A549 (cell line): ENCODE results near the gene NTRK1. TPM values are rescaled to one million over a fixed set of nuclear protein-coding genes. Genes with fewer than 3 reads are reported as not detected.

Experiments
- ATAC-seq, 2 experiments: fragments of 200-7000 bp in 1 of 2; fragments of >200 bp in 1 of 2; cut with Nextera tagmentation in 1 of 2; cut with Tn5 transposase in 1 of 2; 3 replicates each; pipeline versions ENCODE4 v1.8.0 to v1.9.1; 2018 to 2020; ENCODE audit warnings: mild to moderate bottlenecking in 1 of 2, moderate library complexity in 1 of 2
- CTCF ChIA-PET: fragments of 300-600 bp; sonication (Branson Sonifier 250); formaldehyde crosslinking; extraction: SDS; loops from one replicate; lab custom pipeline; 2021; ENCODE audit warnings: antibody characterized with exemption, inconsistent platforms; lab: Yijun Ruan, JAX
- POLR2A ChIA-PET: fragments of 350-600 bp; formaldehyde crosslinking; extraction: SDS; loops from one replicate; lab custom pipeline; 2021; ENCODE audit warnings: antibody characterized with exemption, inconsistent platforms; lab: Yijun Ruan, JAX
- DNase-seq, 2 experiments: peaks; one replicate each; pipeline versions ENCODE4 v3.0.0 to v3.0.0-alpha.2; 2011 to 2016; ENCODE audit warnings: low read depth in 1 of 2, low spot score in 1 of 2
- FAIRE-seq: peaks from 2 replicates; lab custom pipeline; 2011; peaks lifted over from hg19 to GRCh38; lab: Jason Lieb, UNC
- H3K27ac ChIP-seq, 2 experiments: fragments of >200 bp; sonication (Bioruptor Twin); formaldehyde crosslinking; 3 replicates each; pipeline ENCODE4 v1.5.1; 2016 to 2017
- H3K4me1 ChIP-seq: fragments of >200 bp; sonication (Bioruptor Twin); formaldehyde crosslinking; 3 replicates; pipeline ENCODE4 v1.6.1; 2016
- H3K4me2 ChIP-seq: fragments of >200 bp; sonication (Bioruptor Twin); formaldehyde crosslinking; 3 replicates; pipeline ENCODE4 v1.6.1; 2016
- H3K4me3 ChIP-seq: fragments of >200 bp; sonication (Bioruptor Twin); formaldehyde crosslinking; 3 replicates; pipeline ENCODE4 v1.5.1; 2016
- H3K9me3 ChIP-seq: fragments of >200 bp; sonication (Bioruptor Twin); formaldehyde crosslinking; 3 replicates; pipeline ENCODE4 v1.6.1; 2016
- BHLHE40 ChIP-seq: IDR thresholded peaks from 2 replicates; pipeline ENCODE4 v1.6.1; 2012; ENCODE audit warnings: low read depth, low read length, inconsistent platforms
- CBX8 ChIP-seq: fragments of 200-600 bp; sonication (generic); IDR thresholded peaks from 2 replicates; pipeline ENCODE4 v1.6.1; 2016
- CEBPB ChIP-seq, 2 experiments: fragments of >200 bp in 1 of 2; sonication (Bioruptor Twin) in 1 of 2; formaldehyde crosslinking in 1 of 2; IDR thresholded peaks; 2 replicates each; pipeline ENCODE4 v1.6.1; 2012 to 2016
- CHD2 ChIP-seq: fragments of 150-350 bp; IDR thresholded peaks from 2 replicates; pipeline ENCODE4 v1.6.1; 2014; ENCODE audit warnings: low read length; ENCODE audit not compliant: partially characterized antibody
- CHD4 ChIP-seq: fragments of 200-600 bp; sonication (generic); IDR thresholded peaks from 2 replicates; pipeline ENCODE4 v1.6.1; 2016; ENCODE audit warnings: antibody characterized with exemption, mild to moderate bottlenecking, borderline replicate concordance
- EHMT2 ChIP-seq: fragments of 200-600 bp; sonication (generic); IDR thresholded peaks from 2 replicates; pipeline ENCODE4 v1.6.1; 2016; ENCODE audit warnings: antibody characterized with exemption, low read depth, mild to moderate bottlenecking, moderate library complexity
- ESRRA ChIP-seq: fragments of 150-350 bp; IDR thresholded peaks from 2 replicates; pipeline ENCODE4 v1.6.1; 2014; ENCODE audit warnings: mild to moderate bottlenecking, low read length, borderline replicate concordance
- FOSL2 ChIP-seq, 2 experiments: fragments of 450-650 bp in 1 of 2; fragments of >200 bp in 1 of 2; sonication (Bioruptor Twin) in 1 of 2; formaldehyde crosslinking; IDR thresholded peaks; 2 replicates each; pipeline versions ENCODE4 v1.5.0 to v1.6.1; 2016 to 2020; ENCODE audit warnings: mild to moderate bottlenecking in 1 of 2, moderate library complexity in 1 of 2
- HDAC2 ChIP-seq: fragments of 200-600 bp; sonication (generic); IDR thresholded peaks from 2 replicates; pipeline ENCODE4 v1.6.1; 2016
- HEYL ChIP-seq: fragments of 250-450 bp; sonication (Bioruptor Pico); IDR thresholded peaks from 2 replicates; pipeline ENCODE4 v1.8.0; 2021; ENCODE audit warnings: mild to moderate bottlenecking, moderate library complexity
- HOXA7 ChIP-seq: fragments of 250-450 bp; sonication (Bioruptor Pico); IDR thresholded peaks from 2 replicates; pipeline ENCODE4 v1.5.0; 2020; ENCODE audit warnings: mild to moderate bottlenecking, moderate library complexity
- HOXB13 ChIP-seq: fragments of 250-450 bp; sonication (Bioruptor Pico); IDR thresholded peaks from 2 replicates; pipeline ENCODE4 v1.5.0; 2020; ENCODE audit warnings: low read depth, mild to moderate bottlenecking, moderate library complexity
- HOXB5 ChIP-seq: fragments of 250-450 bp; sonication (Bioruptor Pico); IDR thresholded peaks from 2 replicates; pipeline ENCODE4 v1.5.0; 2020; ENCODE audit warnings: mild to moderate bottlenecking, moderate library complexity
- JUN ChIP-seq, 2 experiments: fragments of >200 bp; sonication (Bioruptor Twin); formaldehyde crosslinking; IDR thresholded peaks; 2 replicates in 1 of 2; 3 replicates in 1 of 2; pipeline ENCODE4 v1.6.1; 2016 to 2017
- JUNB ChIP-seq: fragments of >200 bp; sonication (Bioruptor Twin); formaldehyde crosslinking; IDR thresholded peaks from 2 replicates; pipeline ENCODE4 v1.6.1; 2016
- KDM5A ChIP-seq: fragments of 200-600 bp; sonication (generic); IDR thresholded peaks from 2 replicates; pipeline ENCODE4 v1.6.1; 2016; ENCODE audit warnings: antibody characterized with exemption, mild to moderate bottlenecking
- MAZ ChIP-seq: fragments of 150-350 bp; IDR thresholded peaks from 2 replicates; pipeline ENCODE4 v1.6.1; 2014; ENCODE audit warnings: antibody characterized with exemption, low read depth, low read length, borderline replicate concordance
- MYC ChIP-seq: IDR thresholded peaks from 2 replicates; pipeline ENCODE4 v1.6.1; 2012; ENCODE audit warnings: mild to moderate bottlenecking, inconsistent platforms, low read length, improper control_type of control experiment, borderline replicate concordance
- NPAS2 ChIP-seq: fragments of 250-450 bp; sonication (Bioruptor Pico); IDR thresholded peaks from 2 replicates; pipeline ENCODE4 v1.8.0; 2022; ENCODE audit warnings: mild to moderate bottlenecking, moderate library complexity, borderline replicate concordance
- NR3C1 ChIP-seq: fragments of >200 bp; sonication (Bioruptor Twin); formaldehyde crosslinking; IDR thresholded peaks from 3 replicates; pipeline ENCODE4 v1.6.1; 2017
- POLR2A ChIP-seq: IDR thresholded peaks from 2 replicates; pipeline ENCODE4 v1.6.1; 2012; ENCODE audit warnings: mild to moderate bottlenecking, low read length
- RARB ChIP-seq: fragments of 250-450 bp; sonication (Bioruptor Pico); IDR thresholded peaks from 2 replicates; pipeline ENCODE4 v1.8.0; 2021; ENCODE audit warnings: mild to moderate bottlenecking, moderate library complexity
- RCOR1 ChIP-seq: fragments of 150-350 bp; IDR thresholded peaks from 2 replicates; pipeline ENCODE4 v1.6.1; 2014; ENCODE audit warnings: antibody characterized with exemption, low read length, low read depth
- RNF2 ChIP-seq: fragments of 200-600 bp; sonication (generic); IDR thresholded peaks from 2 replicates; pipeline ENCODE4 v1.6.1; 2016; ENCODE audit warnings: low read depth, mild to moderate bottlenecking, antibody characterized with exemption, moderate library complexity, borderline replicate concordance
- SREBF2 ChIP-seq: fragments of 450-650 bp; IDR thresholded peaks from 2 replicates; pipeline ENCODE4 v1.6.1; 2014; ENCODE audit warnings: mild to moderate bottlenecking, moderate library complexity
- TP53 ChIP-seq: fragments of 250-450 bp; sonication (Bioruptor Pico); IDR thresholded peaks from 2 replicates; pipeline ENCODE4 v1.5.0; 2021; ENCODE audit warnings: mild to moderate bottlenecking, moderate library complexity
- ZNF302 ChIP-seq: fragments of 250-450 bp; sonication (Bioruptor Pico); IDR thresholded peaks from 2 replicates; pipeline ENCODE4 v1.9.0; 2021; ENCODE audit warnings: inconsistent platforms, mild to moderate bottlenecking, moderate library complexity
- WGBS: methylation state at CpG from one replicate; pipeline ENCODE4 v1.1.6; 2017; ENCODE audit errors: missing lambda C conversion rate; 5-methylcytosine and 5-hydroxymethylcytosine counted together
- polyA plus RNA-seq, 4 experiments: library from polyadenylated mRNA; depleted of rRNA in 3 of 4; stranded (reverse); fragments of >200 nt; fragmentation: RNase III in 1 of 4; extraction: RNeasy Plus Mini Kit Qiagen cat#74134 plus additional on column Dnase treatment in 1 of 4; gene quantifications; 2 replicates in 3 of 4; 3 replicates in 1 of 4; pipeline ENCODE4 v1.2.3, GENCODE V29; 2011 to 2017
- TF ChIP-seq, protein P1 (sequence below): fragments of 250-450 bp; sonication (Bioruptor Pico); IDR thresholded peaks from 2 replicates; pipeline ENCODE4 v1.5.0; 2021; ENCODE audit warnings: mild to moderate bottlenecking, moderate library complexity, borderline replicate concordance
- TF ChIP-seq, protein P2 (sequence below): IDR thresholded peaks from 2 replicates; pipeline ENCODE4 v1.6.1; 2012
- TF ChIP-seq, protein P3 (sequence below): fragments of >200 bp; sonication (Bioruptor Twin); formaldehyde crosslinking; IDR thresholded peaks from 2 replicates; pipeline ENCODE4 v1.6.1; 2016

Gene NTRK1
- polyA plus RNA-seq, 2 of the 4 experiments (the other 2 are of a cell fraction) = 0.05 to 0.18 TPM

DNA sequence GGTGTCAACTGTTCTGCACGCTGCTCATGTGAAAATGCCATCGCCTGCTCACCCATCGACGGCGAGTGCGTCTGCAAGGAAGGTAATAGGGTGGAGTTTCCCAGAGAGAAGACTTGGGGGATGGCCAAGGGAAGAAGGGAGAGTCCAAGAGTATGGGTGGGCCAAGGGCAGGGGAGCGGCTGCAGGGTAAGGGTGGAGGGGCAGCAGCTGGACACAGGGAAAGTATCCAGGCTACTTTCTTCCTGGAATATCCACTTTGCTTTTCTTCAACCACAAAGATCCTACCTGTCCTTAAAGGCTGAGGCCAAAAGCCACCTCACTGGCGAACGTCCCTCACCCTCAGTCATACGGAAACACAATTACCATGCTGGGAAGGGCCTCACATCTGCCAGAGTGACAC, 48.3 kb downstream of the NTRK1 start:
- POLR2A ChIA-PET = no interaction called here
- TF ChIP-seq NPAS2 (CRISPR knock-in tag) = no peak
- no peak for TF ChIP-seq POLR2A
- TF ChIP-seq RCOR1 = no peak
- TF ChIP-seq TP53 (CRISPR knock-in tag) = no peak
- TF ChIP-seq HEYL = no peak
- TF ChIP-seq CBX8 = no peak
- no peak for TF ChIP-seq RNF2
- no peak for TF ChIP-seq NR3C1
- TF ChIP-seq RARB (CRISPR knock-in tag) = no peak
- no peak for TF ChIP-seq HOXA7
- TF ChIP-seq, protein P1, sequence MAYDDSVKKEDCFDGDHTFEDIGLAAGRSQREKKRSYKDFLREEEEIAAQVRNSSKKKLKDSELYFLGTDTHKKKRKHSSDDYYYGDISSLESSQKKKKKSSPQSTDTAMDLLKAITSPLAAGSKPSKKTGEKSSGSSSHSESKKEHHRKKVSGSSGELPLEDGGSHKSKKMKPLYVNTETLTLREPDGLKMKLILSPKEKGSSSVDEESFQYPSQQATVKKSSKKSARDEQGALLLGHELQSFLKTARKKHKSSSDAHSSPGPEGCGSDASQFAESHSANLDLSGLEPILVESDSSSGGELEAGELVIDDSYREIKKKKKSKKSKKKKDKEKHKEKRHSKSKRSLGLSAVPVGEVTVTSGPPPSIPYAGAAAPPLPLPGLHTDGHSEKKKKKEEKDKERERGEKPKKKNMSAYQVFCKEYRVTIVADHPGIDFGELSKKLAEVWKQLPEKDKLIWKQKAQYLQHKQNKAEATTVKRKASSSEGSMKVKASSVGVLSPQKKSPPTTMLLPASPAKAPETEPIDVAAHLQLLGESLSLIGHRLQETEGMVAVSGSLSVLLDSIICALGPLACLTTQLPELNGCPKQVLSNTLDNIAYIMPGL (CRISPR knock-in tag) = no peak
- no peak for TF ChIP-seq ESRRA
- no peak for TF ChIP-seq HOXB5 (CRISPR knock-in tag)
- no peak for TF ChIP-seq CHD4
- no peak for TF ChIP-seq MAZ
- no peak for TF ChIP-seq HOXB13 (CRISPR knock-in tag)
- no peak for TF ChIP-seq MYC
- no peak for TF ChIP-seq CEBPB (IDR thresholded peaks at IDR 0.05)
- no peak for TF ChIP-seq FOSL2 (IDR thresholded peaks at IDR 0.05)
- TF ChIP-seq FOSL2 (CRISPR knock-in tag; IDR thresholded peaks at IDR 0.05) = no peak
- TF ChIP-seq JUNB = no peak
- Histone ChIP-seq H3K27ac (no peak overlapping the region), H3K4me1 (peaks cover 20% of the 10 kb centered on the region), H3K4me2 (no peak overlapping the region), H3K4me3 (no peak overlapping the region), H3K9me3 (no peaks in the 10 kb centered on the region)
- ATAC-seq (no peak), DNase-seq (no peak), FAIRE-seq (no peak)
- CTCF ChIA-PET = interaction anchor here (0.7 to 6.7 kb wide), 8 partner anchors 8 to 220 kb away, joined by 3 to 102 read pairs (median 5); partner anchors contain the start of genes INSRR, NTRK1 and PEAR1
- WGBS = 89% methylated on average over 10 of the region's 10 CpGs

DNA sequence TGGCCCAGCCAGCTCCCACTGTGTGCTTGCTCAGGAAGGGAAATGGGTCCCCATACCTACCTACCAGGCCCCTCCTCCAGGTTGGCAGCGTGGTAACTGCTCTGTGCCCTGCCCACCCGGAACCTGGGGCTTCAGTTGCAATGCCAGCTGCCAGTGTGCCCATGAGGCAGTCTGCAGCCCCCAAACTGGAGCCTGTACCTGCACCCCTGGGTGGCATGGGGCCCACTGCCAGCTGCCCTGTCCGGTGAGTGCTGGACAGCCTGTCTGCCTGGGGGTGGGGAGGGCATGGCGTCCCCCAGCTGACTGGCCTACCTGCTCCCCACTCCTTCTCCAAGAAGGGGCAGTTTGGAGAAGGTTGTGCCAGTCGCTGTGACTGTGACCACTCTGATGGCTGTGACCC, 49.0 kb downstream of the NTRK1 start:
- 80% methylated on average over 1 of the region's 5 CpGs for WGBS
- DNase-seq (no peak), FAIRE-seq (no peak), ATAC-seq (no peak)
- H3K4me1 ChIP-seq = peaks cover 20% of the 10 kb centered on the region
- no peak overlapping the region for H3K4me2 ChIP-seq
- peak overlapping the region in 1 of 2 experiments; percentile 25; a peak in 1 of 6 replicates for H3K27ac ChIP-seq
- TF ChIP-seq, protein P2, sequence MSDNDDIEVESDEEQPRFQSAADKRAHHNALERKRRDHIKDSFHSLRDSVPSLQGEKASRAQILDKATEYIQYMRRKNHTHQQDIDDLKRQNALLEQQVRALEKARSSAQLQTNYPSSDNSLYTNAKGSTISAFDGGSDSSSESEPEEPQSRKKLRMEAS = no peak
- TF ChIP-seq JUN (IDR thresholded peaks at IDR 0.05) (no peak), FOSL2 (IDR thresholded peaks at IDR 0.05) (no peak), FOSL2 (CRISPR knock-in tag; IDR thresholded peaks at IDR 0.05) (no peak), RARB (CRISPR knock-in tag) (no peak), HOXB5 (CRISPR knock-in tag) (no peak), ZNF302 (no peak), BHLHE40 (no peak), EHMT2 (no peak), SREBF2 (no peak), CHD4 (no peak), CHD2 (no peak), KDM5A (no peak), TP53 (CRISPR knock-in tag) (no peak), HDAC2 (no peak), MAZ (no peak)
- TF ChIP-seq, protein P3, sequence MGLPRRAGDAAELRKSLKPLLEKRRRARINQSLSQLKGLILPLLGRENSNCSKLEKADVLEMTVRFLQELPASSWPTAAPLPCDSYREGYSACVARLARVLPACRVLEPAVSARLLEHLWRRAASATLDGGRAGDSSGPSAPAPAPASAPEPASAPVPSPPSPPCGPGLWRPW = no peak
- ChIA-PET CTCF (interaction anchor here (0.7 to 6.7 kb wide), 11 partner anchors 17 to 221 kb away, joined by 3 to 102 read pairs (median 5); partner anchors contain the start of genes INSRR, NTRK1 and PEAR1), POLR2A (interaction anchor here (1.3 kb wide), 1 partner anchor 13 kb away, joined by 4 read pairs; no protein-coding TSS in a partner anchor)
- no peaks in the 10 kb centered on the region for H3K9me3 ChIP-seq
- H3K4me3 ChIP-seq = no peak overlapping the region
